NCI-H1436 treated with DMSO at 0.1 percent for 48 hours (cell line): Measurements from ENCODE around the gene CSAG2.

Experiments used
- DNase-seq: peaks from one replicate; lab custom pipeline; 2025; lab: John Stamatoyannopoulos, UW

CSAG2 gene

DNA sequence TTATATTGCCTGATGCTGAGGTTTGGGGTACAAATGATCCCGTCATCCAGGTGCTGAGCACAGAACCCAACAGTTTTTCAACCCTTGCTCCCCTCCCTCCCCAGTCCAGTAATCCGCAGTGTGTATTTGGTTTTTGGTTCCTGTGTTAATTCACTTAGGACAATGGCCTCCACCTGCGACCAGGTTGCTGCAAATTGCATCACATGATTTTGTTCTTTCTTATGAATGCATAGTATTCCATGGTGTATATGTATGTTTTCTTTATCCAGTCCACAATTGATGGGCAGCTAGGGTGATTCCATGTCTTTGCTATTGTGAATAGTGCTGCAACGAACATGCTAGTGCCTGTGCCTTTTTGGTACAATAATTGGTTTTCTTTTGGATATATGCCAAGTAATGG is 46.0 kb downstream of the CSAG2 start:
- DNase-seq, result no peak

GRCh38 chrX:152658302-152658701 is 50.8 kb downstream of the CSAG2 start:
- DNase-seq, result no peak
